Endothelial cell of umbilical vein (primary cell): ENCODE measurements around the gene BCAS3.

Experiments used
- TF ChIP-seq, protein P1 (sequence below), 2 donors: IDR thresholded peaks; 1 replicate in 1 of 2; 2 replicates in 1 of 2; pipeline ENCODE4 v1.5.1; 2011; ENCODE audit warnings: low read length in 2 of 2, mild to moderate bottlenecking in 2 of 2, moderate library complexity in 2 of 2, control low read depth in 1 of 2, inconsistent platforms in 1 of 2, low read depth in 1 of 2; ENCODE audit not compliant: insufficient read depth in 1 of 2; ENCODE audit errors: extremely low read depth in 1 of 2
- TF ChIP-seq, protein P2 (sequence below): IDR thresholded peaks from 2 replicates; pipeline ENCODE4 v1.6.1; 2011; ENCODE audit not compliant: insufficient read depth, insufficient read length

DNA sequence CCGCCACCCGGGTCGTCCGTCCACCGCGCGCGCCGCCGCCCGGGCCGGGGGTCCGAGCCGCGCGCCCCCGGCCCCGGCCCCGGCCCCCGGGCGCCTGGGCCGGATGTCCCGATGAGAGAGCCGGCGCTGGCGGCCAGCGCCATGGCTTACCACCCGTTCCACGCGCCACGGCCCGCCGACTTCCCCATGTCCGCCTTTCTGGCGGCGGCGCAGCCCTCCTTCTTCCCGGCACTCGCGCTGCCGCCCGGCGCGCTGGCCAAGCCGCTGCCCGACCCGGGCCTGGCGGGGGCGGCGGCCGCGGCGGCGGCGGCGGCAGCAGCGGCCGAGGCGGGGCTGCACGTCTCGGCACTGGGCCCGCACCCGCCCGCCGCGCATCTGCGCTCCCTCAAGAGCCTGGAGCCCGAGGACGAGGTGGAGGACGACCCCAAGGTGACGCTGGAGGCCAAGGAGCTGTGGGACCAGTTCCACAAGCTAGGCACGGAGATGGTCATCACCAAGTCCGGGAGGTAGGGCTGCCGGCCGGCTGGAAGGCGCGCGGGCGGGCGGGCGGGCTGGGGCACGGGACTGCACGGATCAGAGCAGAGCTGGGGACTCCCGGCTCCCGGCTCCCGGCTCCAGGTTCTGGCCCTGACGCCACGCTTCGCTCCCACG lies 722.5 kb downstream of the BCAS3 start:
- TF ChIP-seq, protein P1, sequence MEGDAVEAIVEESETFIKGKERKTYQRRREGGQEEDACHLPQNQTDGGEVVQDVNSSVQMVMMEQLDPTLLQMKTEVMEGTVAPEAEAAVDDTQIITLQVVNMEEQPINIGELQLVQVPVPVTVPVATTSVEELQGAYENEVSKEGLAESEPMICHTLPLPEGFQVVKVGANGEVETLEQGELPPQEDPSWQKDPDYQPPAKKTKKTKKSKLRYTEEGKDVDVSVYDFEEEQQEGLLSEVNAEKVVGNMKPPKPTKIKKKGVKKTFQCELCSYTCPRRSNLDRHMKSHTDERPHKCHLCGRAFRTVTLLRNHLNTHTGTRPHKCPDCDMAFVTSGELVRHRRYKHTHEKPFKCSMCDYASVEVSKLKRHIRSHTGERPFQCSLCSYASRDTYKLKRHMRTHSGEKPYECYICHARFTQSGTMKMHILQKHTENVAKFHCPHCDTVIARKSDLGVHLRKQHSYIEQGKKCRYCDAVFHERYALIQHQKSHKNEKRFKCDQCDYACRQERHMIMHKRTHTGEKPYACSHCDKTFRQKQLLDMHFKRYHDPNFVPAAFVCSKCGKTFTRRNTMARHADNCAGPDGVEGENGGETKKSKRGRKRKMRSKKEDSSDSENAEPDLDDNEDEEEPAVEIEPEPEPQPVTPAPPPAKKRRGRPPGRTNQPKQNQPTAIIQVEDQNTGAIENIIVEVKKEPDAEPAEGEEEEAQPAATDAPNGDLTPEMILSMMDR (IDR thresholded peaks at IDR 0.05; ENCODE audit: extremely low read depth in 1 of 2, insufficient read depth in 1 of 2, low read depth in 1 of 2, low read length in 2 of 2), result no peak
- TF ChIP-seq, protein P2, sequence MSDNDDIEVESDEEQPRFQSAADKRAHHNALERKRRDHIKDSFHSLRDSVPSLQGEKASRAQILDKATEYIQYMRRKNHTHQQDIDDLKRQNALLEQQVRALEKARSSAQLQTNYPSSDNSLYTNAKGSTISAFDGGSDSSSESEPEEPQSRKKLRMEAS, result no peak
